GM12891 (cell line): Measurements from ENCODE around the gene ZNF592.

Source experiments
- POLR2A ChIP-seq: IDR thresholded peaks from 2 replicates; pipeline ENCODE4 v1.6.1; 2011; ENCODE audit warnings: low read depth, low read length, control low read depth
- SPI1 ChIP-seq: IDR thresholded peaks from 2 replicates; pipeline ENCODE4 v1.6.1; 2011; ENCODE audit warnings: low read depth, low read length, control low read depth

DNA sequence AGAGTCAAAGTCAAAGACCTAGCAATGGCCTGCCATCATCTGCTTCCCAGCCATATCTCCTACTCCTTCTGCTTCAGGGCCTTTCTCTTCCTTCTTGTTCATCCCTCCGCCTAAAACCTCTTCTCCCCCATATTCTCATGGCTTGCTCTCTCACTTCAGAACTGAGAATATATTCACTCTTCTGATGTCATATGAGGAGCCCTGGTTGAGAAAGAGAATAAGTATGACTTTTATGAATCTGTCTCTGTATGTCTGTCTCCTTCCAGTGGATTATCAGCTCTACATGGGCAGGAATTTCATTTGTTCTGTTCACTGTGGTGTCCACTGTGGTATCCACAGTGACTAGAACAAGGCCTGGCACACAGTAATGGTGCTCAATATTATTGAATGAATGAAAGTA, 11.8 kb downstream of the ZNF592 start:
- no peak for TF ChIP-seq POLR2A
- TF ChIP-seq SPI1: no peak
